Measurements from ENCODE around the gene TMCC1.
"Not testable (repeated sequence)": the region's sequence is repeated elsewhere in the genome, so short reads cannot be mapped to it uniquely, and the experiment has no call there.

TMCC1 gene

DNA sequence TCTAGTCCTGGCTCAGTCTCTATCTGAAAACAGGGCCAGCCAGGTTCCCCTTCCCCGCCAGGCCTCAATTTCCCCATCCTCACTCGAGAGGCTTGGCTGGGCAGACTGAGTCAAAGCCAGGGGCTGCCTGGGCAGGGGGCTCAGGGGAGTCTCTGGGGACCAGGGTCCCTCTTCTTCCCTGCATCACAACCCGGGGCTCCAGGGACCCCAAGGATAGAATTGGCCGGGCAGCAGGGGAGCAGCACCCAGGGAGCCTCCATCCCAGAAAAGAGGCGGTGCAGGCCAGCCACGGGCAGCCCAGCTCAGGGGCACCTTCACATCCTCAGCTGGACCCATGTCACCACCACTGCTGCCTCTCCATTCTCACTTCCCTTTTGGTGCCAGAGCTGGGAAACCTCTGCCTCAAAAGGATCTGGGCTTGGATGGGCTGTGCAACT lies 273.8 kb downstream of the TMCC1 start:
- DNase-seq, result no peak

GRCh38 chr3:129618901-129619671 lies 274.4 kb downstream of the TMCC1 start:
- DNase-seq, result no peak

GRCh38 chr3:129618186-129618820 lies 275.2 kb downstream of the TMCC1 start:
- no peak for DNase-seq

- no peak for DNase-seq
Observed at GRCh38 chr3:129617381-129618185, 275.9 kb downstream of the TMCC1 start.

GRCh38 chr3:129616713-129617112 lies 276.8 kb downstream of the TMCC1 start:
- peak; percentile 57 for DNase-seq

DNA sequence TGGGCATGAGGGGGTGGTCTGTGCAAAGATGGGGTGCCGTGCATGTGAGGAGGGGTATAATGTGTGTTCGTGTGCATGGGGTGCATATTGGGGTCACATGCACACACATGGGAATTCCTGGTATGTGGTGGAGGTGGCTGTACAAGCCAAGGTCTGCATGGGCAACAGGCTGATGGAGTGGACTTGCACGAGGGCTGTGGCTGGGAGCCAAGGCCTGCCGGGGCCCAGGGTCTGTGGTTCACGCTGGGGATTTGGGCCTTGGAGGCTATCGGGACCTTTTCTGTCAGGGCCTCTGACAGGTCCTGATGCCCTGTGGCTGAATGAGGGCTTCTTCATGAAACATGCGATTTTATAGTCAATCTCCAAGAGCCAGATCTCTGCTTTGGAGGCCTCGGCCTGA lies 277.2 kb downstream of the TMCC1 start:
- no peak for DNase-seq

- DNase-seq, result no peak
Observed at GRCh38 chr3:129615751-129616281, 277.7 kb downstream of the TMCC1 start.

DNA sequence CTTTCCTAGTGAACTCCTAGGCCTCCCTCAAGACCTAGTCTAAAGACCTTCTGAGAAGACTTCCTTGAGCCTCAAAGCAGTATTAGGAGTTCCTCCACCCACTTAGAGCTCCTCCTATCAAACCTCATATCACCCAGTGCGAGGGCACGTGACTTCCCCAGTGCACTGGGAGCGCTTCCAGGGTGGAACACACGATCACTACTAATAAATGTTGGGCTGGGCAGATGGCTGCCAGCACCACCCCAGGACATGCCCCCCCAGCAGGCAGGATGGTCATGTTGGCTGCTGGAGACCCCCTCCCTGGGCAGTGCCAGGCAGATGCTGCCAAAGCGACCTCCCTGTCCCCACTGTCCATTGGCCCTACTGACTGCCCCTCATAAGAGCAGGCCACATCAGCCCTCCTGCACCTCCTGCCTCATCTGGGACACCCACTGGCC lies 278.6 kb downstream of the TMCC1 start:
- DNase-seq, result no peak

DNA sequence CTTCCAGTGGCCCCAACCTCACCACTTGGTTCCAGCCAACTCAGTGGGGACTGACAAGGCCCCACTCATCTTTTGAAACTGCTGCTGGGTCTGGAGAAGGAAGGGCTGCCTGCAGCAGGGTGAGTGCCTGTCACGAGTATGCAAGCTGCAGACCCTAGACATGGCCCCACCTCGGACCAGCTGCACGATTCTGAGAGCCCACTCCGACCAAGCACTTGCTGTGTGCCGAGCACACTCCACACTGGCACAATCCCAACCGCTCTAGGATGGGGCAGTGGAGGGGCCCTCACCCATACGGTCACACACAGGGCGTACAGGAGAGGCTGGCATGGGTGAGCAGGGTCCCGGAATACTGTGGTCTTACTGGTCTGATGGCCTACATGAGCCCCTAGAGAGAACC lies 279.1 kb downstream of the TMCC1 start:
- DNase-seq, result no peak

DNA sequence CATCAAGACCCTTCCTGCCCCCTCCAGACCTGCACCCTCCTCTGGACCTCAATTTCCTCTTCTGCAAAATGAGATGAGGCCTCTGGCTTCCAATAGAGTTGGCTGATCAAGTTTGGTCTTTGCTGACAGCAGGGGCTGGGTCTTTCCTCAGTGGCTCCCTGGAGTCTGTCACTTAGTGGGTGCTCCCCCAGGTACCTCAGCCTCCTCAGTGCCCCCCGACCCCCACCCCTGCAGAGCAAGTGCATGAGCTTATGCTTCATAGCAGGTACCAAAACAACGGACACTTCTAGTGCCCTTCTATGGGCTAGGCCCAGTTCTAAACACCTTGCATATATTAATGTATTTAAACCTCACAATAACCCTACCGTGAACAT lies 280.2 kb downstream of the TMCC1 start:
- DNase-seq, result no peak

DNA sequence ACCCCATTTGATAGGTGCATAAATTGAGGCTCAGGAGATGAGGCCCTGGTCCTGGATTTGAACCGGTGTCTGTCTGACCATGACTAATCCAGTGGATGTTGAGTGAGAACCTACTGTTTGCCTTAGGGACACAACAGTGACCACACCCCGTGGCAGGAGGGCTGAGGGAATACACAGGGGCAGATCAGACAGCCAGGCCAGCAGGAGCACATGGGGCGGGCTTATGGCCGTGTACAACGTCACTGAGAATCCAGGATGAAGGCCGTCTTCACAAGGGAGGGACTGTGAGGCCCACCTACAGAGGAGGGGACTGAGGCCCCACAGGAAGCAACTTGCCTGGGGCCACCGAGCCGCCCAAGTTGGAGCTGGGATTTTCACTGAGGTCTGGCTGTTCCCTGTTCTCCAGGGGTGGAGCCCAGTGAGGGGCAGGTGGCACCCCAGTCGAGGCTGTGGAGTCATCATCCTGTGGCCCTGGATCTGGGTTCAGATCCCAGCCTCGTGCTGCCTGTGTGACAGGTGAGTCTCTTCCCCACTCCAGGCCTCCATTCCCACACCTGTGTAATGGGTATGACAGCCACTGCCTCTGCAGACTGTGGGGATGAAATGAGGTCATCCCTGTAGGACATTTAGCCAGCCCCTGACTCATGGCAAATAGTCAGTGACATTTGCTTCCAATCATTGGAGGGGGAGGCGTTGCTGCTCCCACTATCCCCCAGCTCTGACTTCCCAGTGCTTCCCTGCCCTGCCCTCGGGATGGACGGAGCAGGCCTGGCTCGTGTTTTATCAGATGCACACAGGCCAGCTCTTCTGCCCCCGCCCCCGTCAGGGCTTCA lies 280.8 kb downstream of the TMCC1 start:
- no peak for DNase-seq

GRCh38 chr3:129611812-129612533 lies 281.5 kb downstream of the TMCC1 start:
- DNase-seq, result no peak

DNA sequence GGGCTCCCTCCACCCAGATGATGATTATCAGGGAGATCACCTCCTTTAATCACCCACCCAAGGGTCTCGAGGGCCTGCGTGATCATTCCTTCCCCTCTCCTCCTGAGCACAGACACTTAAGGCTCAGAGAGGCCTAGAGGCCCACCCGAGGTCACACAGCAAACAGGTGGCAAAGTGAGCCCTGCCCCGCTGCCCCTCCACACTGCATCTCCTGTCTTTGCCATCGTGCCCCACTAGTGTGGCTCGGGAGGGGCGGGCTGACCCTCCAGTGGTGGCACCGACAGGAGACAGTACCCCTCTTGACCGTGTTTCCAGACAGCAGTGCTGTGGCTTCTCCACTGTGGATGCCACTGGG lies 282.1 kb downstream of the TMCC1 start:
- DNase-seq, result no peak

- DNase-seq, result not testable (repeated sequence)
Observed at GRCh38 chr3:129610794-129611445, 282.6 kb downstream of the TMCC1 start.

DNA sequence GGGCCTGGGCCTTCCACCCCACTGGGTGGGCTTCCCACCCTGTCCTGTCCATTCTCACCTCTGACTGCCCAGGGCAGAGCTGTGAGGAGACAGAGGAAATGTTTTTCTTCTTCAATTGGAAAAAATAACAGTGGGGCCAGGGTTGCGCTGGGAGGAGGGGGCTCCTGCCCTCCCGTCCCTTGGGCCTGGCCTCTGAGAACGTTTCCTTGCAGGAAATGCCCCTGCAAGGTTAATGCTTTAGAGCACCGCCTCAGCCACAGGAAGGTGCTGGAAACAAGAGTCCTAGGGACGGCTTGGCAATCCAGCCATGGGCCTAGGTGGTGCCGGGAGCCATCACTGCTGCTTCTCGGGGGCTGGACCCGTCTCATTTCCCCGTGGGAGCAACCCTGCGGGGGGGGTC lies 283.2 kb downstream of the TMCC1 start:
- no peak for DNase-seq

GRCh38 chr3:129609591-129610182 lies 283.8 kb downstream of the TMCC1 start:
- no peak for DNase-seq

DNA sequence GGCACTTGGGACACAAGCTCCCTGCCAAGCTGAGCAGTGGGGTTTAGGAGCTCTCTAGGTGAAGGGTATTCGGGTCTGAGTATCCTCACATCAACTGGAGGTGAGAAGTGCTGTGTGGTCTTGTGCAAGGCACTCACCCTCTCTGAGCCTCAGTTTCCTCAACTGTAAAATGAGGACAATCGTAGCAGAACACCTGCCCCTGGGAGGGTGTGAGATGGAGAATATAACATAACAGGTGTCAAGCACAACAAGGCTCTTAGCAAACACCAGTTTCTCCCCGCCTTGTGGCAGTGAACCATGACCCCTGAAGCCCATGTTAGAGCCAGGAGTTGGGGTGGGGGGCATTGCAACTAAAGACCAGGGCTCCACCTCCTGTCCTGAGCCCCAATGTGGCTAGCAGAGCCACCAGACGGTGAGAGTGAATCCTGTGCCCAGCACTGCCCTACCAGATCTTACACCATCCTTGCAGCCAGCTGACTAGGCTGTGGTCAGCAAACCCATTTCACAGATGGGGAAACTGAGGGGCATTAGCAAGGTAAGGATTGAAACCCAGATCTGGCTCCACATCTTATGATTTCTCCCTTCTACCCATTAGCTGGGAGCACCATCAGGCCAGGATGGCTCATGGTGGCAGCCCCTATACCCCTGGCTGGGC lies 284.4 kb downstream of the TMCC1 start:
- DNase-seq, result no peak

GRCh38 chr3:129608087-129608935 lies 285.2 kb downstream of the TMCC1 start:
- peak; percentile 52 for DNase-seq

DNA sequence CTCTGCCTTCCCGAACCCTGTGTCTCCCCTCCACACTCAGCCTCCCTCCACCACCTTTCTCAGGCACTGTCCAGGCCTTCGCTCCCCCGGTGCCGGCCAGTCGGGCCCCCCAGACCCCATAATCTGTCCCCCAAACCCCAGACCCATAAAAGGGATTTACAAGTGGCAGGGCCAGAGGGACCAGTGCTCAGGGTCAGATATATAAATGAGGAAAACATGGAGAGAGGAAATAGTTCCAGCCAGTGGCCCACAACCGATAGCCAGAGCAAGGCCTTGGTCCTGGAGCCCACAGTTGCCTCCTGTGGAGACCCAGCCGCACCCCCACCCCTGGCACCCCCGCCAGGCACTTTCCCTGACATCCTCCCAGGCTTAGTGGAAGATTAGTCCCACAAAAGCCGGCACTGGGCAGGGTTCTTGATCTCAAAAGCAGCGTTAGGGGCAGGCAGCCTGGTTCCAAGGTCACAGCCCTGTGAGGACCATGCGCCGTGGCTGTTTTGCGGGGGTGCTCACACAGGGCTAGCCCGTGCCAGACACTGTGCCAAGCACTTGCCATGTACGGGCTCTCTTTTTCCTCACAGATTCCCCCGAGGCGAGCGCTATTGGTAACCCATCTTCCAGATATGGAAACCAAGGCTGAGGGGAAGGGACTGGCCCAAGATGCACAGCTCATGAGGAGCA lies 286.0 kb downstream of the TMCC1 start:
- DNase-seq, result no peak

All from HCEC 1CT (cell line).